Measurements from ENCODE around the gene SUSD1. TPM values are rescaled to one million over a fixed set of nuclear protein-coding genes. Genes with fewer than 3 reads are reported as not detected.

Gene SUSD1
- total and polyA plus RNA-seq, 9 of the 15 experiments (the other 6 are each of a cell fraction or from before 2014, with no cell fraction given): 10.9 to 44.4 (median 36.1) TPM

DNA sequence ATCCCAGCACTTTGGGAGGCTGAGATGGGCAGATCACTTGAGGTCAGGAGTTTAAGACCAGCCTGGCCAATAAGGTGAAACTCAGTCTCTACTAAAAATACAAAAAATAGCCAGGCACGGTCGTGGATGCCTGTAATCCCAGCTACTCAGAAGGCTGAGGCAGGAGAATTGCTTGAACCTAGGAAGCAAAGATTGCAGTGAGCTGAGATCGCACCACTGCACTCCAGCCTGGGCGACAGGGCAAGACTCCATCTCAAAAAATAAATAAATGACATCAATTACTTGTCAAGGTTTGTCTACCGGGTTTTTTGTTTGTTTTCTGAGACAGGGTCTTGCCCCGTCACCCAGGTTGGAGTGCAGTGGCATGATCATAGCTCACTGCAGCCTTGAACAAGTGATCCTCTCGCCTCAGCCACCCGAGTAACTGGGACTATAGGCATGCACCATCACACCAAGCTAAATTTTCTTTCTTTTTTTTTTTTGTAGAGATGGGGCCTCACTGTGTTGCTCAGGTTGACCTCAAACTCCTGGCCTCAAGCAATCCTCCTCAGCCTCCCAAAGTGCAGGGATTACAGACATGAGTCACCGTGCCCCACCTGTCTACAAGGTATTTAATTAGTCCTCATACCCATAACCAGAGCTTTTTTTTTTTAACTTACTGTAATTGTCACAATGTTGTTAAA lies 64.9 kb downstream of the SUSD1 start:
- Histone ChIP-seq H3K9ac (ENCODE audit: insufficient read depth in 1 of 2, low read depth in 2 of 2, low read length in 2 of 2) (no peak overlapping the region), H3K27me3 (ENCODE audit: control insufficient read depth in 2 of 2, insufficient read depth in 2 of 2, low read length in 2 of 2) (no peaks in the 10 kb centered on the region), H3K9me1 (ENCODE audit: control insufficient read depth, insufficient read depth, low read length) (no peaks in the 10 kb centered on the region), H3K9me3 (replicated peaks; ENCODE audit: control insufficient read depth, insufficient read depth, low read depth, low read length) (no peaks in the 10 kb centered on the region), H3K36me3 (ENCODE audit: control insufficient read depth, insufficient read depth, low read length) (peaks cover 83% of the 10 kb centered on the region), H2AFZ (ENCODE audit: low read depth, low read length) (no peak overlapping the region), H3K4me3 (no peak overlapping the region), H3K4me2 (ENCODE audit: insufficient read depth, low read length) (no peak overlapping the region), H3K27ac (ENCODE audit: extremely low read depth, low read depth, low read length) (no peak overlapping the region), H3K4me1 (replicated peaks in 1 of 2; ENCODE audit: control insufficient read depth in 2 of 2, insufficient read depth in 2 of 2, low read length in 2 of 2) (no peaks in the 10 kb centered on the region), H3K79me2 (ENCODE audit: control insufficient read depth, insufficient read depth, low read length) (no peaks in the 10 kb centered on the region), H4K20me1 (replicated peaks; ENCODE audit: control insufficient read depth, insufficient read depth, low read length) (no peaks in the 10 kb centered on the region)
- POLR2A ChIA-PET: interaction anchor here (0.6 to 1.4 kb wide), 3 partner anchors 8 to 12 kb away, joined by 4 to 7 read pairs (median 4); no protein-coding TSS in a partner anchor
- 67% methylated on average over 9 of the region's 9 CpGs for WGBS (ENCODE audit: insufficient coverage, low coverage, missing lambda C conversion rate)
- FAIRE-seq (no peak), DNase-seq (ENCODE audit: extremely low read depth in 1 of 4, low spot score in 3 of 4) (no peak), ATAC-seq (no peak)
- in situ Hi-C loops (cut with MboI): no loop called here
- BruUV-seq (replicated peaks): no TSS peak
- intact Hi-C loops (cut with micrococcal nuclease): no loop called here
- TF ChIP-seq MCM2 (IDR thresholded peaks at IDR 0.05; ENCODE audit: low read depth) (no peak), RBBP5 (IDR thresholded peaks at IDR 0.05; ENCODE audit: borderline replicate concordance, insufficient read depth, low read length, poor library complexity, severe bottlenecking) (no peak), ZNF197 (CRISPR knock-in tag; IDR thresholded peaks at IDR 0.05; ENCODE audit: low read depth) (no peak), ID3 (CRISPR knock-in tag; IDR thresholded peaks at IDR 0.05) (no peak), ID3 (tag; IDR thresholded peaks at IDR 0.05) (no peak), ZBTB1 (CRISPR knock-in tag; IDR thresholded peaks at IDR 0.05; ENCODE audit: borderline replicate concordance, low read depth) (no peak), ZNF431 (CRISPR knock-in tag; IDR thresholded peaks at IDR 0.05) (no peak)
- CTCF ChIA-PET (ENCODE audit: low intra/inter-chr PET ratio): no interaction called here

Data from K562 (cell line).